Measurements from ENCODE around the gene AOC1.

AOC1 gene

GRCh38 chr7:150858236-150859197, 6.2 kb downstream of the AOC1 start:
- no peak for DNase-seq

- DNase-seq: no peak
Observed at GRCh38 chr7:150860291-150860977, 8.1 kb downstream of the AOC1 start.

GRCh38 chr7:150860978-150861295, 8.6 kb downstream of the AOC1 start:
- no peak for DNase-seq

- no peak for DNase-seq
Observed at GRCh38 chr7:150862356-150862755, 10.0 kb downstream of the AOC1 start.

- no peak for DNase-seq
Observed at GRCh38 chr7:150863946-150864345, 11.6 kb downstream of the AOC1 start.

- no peak for DNase-seq
Observed at GRCh38 chr7:150866932-150867564, 14.7 kb downstream of the AOC1 start.

- DNase-seq: no peak
Observed at GRCh38 chr7:150867605-150868004, 15.3 kb downstream of the AOC1 start.

- no peak for DNase-seq
Observed at GRCh38 chr7:150869467-150869866, 17.1 kb downstream of the AOC1 start.

- no peak for DNase-seq
Observed at GRCh38 chr7:150871601-150872000, 19.3 kb downstream of the AOC1 start.

GRCh38 chr7:150874401-150875198, 22.3 kb downstream of the AOC1 start:
- DNase-seq: no peak

- no peak for DNase-seq
Observed at GRCh38 chr7:150875791-150876190, 23.5 kb downstream of the AOC1 start.

- DNase-seq: peak; percentile 59
Observed at GRCh38 chr7:150876817-150877526, 24.7 kb downstream of the AOC1 start.

GRCh38 chr7:150877536-150877935, 25.2 kb downstream of the AOC1 start:
- DNase-seq: no peak

- DNase-seq: no peak
Observed at GRCh38 chr7:150879345-150879744, 27.0 kb downstream of the AOC1 start.

GRCh38 chr7:150881189-150881588, 28.9 kb downstream of the AOC1 start:
- no peak for DNase-seq

GRCh38 chr7:150890853-150891584, 38.7 kb downstream of the AOC1 start:
- DNase-seq: no peak

GRCh38 chr7:150891740-150892139, 39.4 kb downstream of the AOC1 start:
- DNase-seq: no peak

- no peak for DNase-seq
Observed at GRCh38 chr7:150895809-150896208, 43.5 kb downstream of the AOC1 start.

- DNase-seq: no peak
Observed at GRCh38 chr7:150896562-150897209, 44.4 kb downstream of the AOC1 start.

- DNase-seq: no peak
Observed at GRCh38 chr7:150897502-150898474, 45.5 kb downstream of the AOC1 start.
